ENCODE data around the gene NFAM1.

NFAM1 gene, protein sequence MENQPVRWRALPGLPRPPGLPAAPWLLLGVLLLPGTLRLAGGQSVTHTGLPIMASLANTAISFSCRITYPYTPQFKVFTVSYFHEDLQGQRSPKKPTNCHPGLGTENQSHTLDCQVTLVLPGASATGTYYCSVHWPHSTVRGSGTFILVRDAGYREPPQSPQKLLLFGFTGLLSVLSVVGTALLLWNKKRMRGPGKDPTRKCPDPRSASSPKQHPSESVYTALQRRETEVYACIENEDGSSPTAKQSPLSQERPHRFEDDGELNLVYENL

DNA sequence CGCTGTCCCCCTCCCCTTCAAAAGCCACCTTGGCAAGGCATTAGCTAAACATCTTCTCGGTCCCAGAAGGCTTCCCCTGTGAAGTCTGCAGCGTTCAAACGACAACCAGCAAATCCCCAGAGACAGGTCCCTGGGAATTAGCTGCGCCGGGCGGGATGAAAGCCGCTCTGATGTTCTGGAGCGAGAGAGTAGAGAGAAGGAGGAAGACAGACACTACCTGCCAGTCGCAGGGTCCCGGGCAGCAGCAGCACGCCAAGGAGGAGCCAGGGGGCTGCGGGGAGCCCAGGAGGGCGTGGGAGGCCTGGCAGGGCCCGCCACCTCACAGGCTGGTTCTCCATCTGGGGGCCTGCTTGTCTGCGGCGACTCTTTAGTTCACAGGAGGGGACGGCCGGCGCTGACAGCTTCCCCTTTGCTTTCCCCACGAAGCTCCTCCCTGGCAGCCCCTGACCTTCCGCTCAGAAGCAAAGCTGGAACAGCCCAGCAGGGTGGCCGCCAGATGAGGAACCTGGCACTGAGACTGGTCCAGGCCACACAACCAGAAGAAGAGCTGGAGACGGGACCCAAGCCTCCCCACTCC lies at the start of gene NFAM1:
Gene NFAM1, minus strand, starts transcription at position 384 of the 577 bp plus-strand sequence. Its CDS starts 46 bp downstream, at position 338.
- DNase-seq (ENCODE audit: low read depth) = no peak
- TF ChIP-seq, protein P1, sequence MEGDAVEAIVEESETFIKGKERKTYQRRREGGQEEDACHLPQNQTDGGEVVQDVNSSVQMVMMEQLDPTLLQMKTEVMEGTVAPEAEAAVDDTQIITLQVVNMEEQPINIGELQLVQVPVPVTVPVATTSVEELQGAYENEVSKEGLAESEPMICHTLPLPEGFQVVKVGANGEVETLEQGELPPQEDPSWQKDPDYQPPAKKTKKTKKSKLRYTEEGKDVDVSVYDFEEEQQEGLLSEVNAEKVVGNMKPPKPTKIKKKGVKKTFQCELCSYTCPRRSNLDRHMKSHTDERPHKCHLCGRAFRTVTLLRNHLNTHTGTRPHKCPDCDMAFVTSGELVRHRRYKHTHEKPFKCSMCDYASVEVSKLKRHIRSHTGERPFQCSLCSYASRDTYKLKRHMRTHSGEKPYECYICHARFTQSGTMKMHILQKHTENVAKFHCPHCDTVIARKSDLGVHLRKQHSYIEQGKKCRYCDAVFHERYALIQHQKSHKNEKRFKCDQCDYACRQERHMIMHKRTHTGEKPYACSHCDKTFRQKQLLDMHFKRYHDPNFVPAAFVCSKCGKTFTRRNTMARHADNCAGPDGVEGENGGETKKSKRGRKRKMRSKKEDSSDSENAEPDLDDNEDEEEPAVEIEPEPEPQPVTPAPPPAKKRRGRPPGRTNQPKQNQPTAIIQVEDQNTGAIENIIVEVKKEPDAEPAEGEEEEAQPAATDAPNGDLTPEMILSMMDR (conservative IDR thresholded peaks at IDR 0.05; ENCODE audit: control insufficient read depth, insufficient read depth, low read depth, low read length) = no peak

DNA sequence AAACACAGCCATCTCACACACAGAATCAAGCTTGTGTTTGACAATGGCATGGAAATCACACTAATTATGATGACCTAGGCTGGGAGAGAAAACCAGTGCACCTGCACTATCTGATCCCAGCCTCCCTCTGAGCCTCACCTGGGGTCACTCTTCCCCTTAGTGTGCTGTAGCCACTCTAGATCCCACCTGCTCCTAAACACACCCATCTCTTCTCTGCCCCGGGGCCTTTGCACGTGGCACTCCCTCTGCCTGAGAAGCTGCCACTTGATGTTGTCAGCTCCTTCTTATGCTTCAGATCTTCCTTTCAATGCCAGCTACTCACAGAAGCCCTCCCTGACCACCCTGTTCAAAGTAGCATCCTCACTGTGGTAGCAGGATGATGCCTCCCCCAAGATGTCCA lies 42.9 kb upstream of the NFAM1 start:
- no peak overlapping the region for H3K4me3 ChIP-seq (ENCODE audit: control insufficient read depth, low read depth, low read length)
- TF ChIP-seq, protein P1 (conservative IDR thresholded peaks at IDR 0.05; ENCODE audit: control insufficient read depth, insufficient read depth, low read depth, low read length) = no peak
- DNase-seq (ENCODE audit: low read depth) = no peak

More for the DNA sequence above, at the start of gene NFAM1:
- H3K4me3 ChIP-seq (ENCODE audit: control insufficient read depth, low read depth, low read length) = no peak within 1 kb of the TSS

DNA sequence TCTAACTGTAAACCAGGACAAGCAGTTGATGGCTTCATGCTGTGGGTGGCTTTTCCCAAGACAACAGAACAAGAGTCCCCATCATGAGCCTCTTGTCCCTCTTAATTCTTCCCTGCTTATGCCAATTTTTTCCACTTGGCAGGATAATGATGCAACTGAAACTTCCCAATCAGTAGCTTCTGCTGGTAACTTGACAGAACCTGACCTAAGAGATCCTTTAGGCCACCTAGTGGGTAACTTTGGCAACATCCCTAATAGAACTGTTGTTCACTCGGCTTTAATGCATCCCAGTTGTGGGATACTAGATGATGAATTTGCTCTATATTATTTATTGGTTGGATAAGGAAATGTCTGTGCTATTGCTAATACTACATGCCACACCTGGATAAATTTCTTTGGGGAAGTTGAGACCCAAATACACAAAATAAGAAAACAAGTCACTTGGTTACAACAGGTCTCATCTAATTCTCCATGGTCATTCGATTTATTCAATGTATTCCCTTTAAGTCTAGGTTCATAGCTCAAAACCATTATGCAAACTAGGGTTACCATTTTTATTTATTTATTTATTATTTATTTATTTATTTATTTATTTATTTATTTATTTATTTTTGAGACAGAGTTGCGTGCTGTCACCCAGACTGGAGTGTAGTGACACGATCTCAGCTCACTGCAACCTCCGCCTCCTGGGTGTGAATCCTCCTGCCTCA lies 41.4 kb upstream of the NFAM1 start:
- TF ChIP-seq, protein P1 (conservative IDR thresholded peaks at IDR 0.05; ENCODE audit: control insufficient read depth, insufficient read depth, low read depth, low read length) = peak; percentile 75

DNA sequence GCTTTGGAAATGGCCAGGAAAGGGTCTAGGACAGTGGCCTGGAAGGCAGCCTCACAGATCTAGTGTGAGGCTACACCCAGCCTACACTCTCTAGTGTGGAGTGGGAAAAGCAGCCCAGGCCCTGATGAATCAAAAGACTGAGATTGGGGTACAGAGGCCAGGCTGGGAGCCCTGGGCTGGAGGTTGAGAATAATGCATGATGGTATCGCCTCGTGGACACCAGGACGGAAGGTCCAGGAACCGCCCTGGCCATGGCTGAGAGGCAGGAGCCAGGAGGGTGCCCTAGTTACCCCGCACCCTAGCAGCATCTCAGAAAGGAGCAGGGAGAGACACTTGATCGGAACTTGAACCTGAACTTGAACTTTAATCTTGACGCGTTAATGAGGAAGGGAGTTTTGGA lies 40.5 kb upstream of the NFAM1 start:
- DNase-seq (ENCODE audit: low read depth) = no peak
- TF ChIP-seq, protein P1 (conservative IDR thresholded peaks at IDR 0.05; ENCODE audit: control insufficient read depth, insufficient read depth, low read depth, low read length) = no peak
- no peak overlapping the region for H3K4me3 ChIP-seq (ENCODE audit: control insufficient read depth, low read depth, low read length)

More for the DNA sequence above, 41.4 kb upstream of the NFAM1 start:
- H3K4me3 ChIP-seq (ENCODE audit: control insufficient read depth, low read depth, low read length) = no peak overlapping the region
- DNase-seq (ENCODE audit: low read depth) = peak; percentile 69

DNA sequence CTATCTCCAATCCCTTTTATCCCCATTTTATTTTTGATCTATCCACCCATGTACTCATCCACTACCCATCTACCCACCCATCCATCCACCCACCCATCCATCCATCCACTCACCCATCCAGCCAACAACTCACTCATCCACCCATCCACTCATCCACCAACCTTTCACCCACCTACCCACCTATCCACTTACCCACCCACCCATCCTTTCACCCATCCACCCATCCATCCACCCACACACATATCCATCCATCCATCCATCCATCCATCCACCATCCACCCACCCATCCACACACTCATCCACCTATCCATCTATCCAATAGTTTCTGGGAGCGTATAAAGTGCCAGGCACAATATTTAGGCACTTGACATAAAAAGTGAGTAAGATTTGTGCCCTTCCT lies 39.2 kb upstream of the NFAM1 start:
- no peak overlapping the region for H3K4me3 ChIP-seq (ENCODE audit: control insufficient read depth, low read depth, low read length)
- TF ChIP-seq, protein P1 (conservative IDR thresholded peaks at IDR 0.05; ENCODE audit: control insufficient read depth, insufficient read depth, low read depth, low read length) = no peak
- DNase-seq (ENCODE audit: low read depth) = no peak

DNA sequence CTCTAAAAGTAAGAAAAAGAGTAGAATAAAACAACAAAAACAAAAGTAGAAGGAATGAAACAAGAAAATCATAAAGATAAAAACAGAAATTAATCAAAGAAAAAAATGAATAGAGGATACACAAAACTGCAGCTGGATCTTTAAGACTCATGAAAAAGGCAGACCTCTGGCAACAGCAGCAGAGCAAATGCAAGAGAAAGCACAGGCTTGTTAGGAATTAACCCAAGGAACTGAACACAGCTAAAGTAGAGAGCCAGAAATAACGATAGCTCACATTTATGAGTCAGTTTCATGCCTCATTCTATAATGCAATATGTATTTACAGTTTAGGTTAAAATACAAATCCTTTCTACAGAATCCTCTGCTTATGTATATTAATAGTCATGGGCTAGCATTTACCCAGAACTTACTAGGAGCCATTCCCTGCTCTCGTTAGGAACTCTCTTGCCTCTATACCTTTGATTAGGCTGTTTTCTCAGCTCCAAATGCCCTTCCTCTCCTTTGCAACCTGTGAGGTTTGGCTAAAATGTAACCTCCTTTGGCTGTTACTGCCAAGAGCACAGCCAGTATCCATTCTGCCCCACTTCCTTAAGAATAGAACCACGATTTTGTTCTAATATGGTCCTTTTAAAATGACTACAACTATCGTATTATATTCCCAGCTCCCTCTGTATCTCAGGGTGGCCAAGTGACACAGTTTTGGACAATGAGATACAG lies 38.3 kb upstream of the NFAM1 start:
- peak; percentile 14 for DNase-seq (ENCODE audit: low read depth)

More for the DNA sequence above, 38.3 kb upstream of the NFAM1 start:
- no peak overlapping the region for H3K4me3 ChIP-seq (ENCODE audit: control insufficient read depth, low read depth, low read length)
- TF ChIP-seq, protein P1 (conservative IDR thresholded peaks at IDR 0.05; ENCODE audit: control insufficient read depth, insufficient read depth, low read depth, low read length) = no peak

Data from fibroblast of mammary gland (primary cell).